ENCODE measurements around the gene USP36. TPM values are rescaled to one million over a fixed set of nuclear protein-coding genes. Genes with fewer than 3 reads are reported as not detected.

USP36 gene
- total RNA-seq, 4 donors from 2014 or later: 6.5 to 102 (median 31.9) TPM

DNA sequence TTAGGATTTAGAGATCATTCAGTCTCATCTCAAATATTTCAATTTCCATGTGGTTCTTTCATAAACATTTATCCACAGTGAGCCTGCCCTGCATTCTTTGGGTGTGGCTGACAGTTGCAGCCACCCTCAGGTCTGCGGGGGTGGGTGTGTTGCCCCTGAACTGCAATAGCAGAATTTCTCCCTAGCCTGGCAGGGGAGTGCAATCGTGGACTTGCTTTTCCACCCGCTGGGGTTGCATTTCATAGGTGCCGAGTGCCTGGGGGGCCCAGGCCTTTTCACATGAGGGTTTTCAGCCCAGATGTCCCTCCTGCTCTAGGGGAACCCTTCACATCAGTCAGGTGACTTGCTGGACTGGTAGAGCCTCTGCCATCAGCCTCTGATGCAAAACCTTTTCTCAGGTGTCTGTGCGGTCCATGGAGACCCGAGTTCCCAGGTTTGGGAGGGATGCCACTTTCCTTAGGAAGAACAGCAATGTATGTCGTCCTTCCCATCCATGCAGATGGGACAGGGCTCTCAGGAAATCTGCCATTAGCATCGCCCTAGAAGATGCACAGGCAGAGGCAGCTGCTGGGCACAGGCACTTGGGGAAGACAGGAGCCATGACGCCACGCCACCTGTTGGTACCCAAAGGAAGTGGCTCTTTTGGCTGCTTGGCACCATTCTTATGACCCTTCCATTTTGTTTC, 2.4 kb upstream of the USP36 start:
- Histone ChIP-seq H3K4me1 (peaks cover 0 to 4% of the 10 kb centered on the region in 2 donors), H3K27me3 (no peaks in the 10 kb centered on the region), H3K36me3 (no peaks in the 10 kb centered on the region), H3K9me3 (no peaks in the 10 kb centered on the region), H3K27ac (no peak overlapping the region), H3K4me3 (no peak overlapping the region)
- TF ChIP-seq, protein P1, sequence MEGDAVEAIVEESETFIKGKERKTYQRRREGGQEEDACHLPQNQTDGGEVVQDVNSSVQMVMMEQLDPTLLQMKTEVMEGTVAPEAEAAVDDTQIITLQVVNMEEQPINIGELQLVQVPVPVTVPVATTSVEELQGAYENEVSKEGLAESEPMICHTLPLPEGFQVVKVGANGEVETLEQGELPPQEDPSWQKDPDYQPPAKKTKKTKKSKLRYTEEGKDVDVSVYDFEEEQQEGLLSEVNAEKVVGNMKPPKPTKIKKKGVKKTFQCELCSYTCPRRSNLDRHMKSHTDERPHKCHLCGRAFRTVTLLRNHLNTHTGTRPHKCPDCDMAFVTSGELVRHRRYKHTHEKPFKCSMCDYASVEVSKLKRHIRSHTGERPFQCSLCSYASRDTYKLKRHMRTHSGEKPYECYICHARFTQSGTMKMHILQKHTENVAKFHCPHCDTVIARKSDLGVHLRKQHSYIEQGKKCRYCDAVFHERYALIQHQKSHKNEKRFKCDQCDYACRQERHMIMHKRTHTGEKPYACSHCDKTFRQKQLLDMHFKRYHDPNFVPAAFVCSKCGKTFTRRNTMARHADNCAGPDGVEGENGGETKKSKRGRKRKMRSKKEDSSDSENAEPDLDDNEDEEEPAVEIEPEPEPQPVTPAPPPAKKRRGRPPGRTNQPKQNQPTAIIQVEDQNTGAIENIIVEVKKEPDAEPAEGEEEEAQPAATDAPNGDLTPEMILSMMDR (IDR thresholded peaks at IDR 0.05): peak in 2 of 4 experiments; percentile 12 to 34
- no peak for TF ChIP-seq POLR2A (IDR thresholded peaks at IDR 0.05)
- intact Hi-C loops (cut with DNase I; ENCODE audit: low total_unique reads): no loop called here
- no peak for DNase-seq

DNA sequence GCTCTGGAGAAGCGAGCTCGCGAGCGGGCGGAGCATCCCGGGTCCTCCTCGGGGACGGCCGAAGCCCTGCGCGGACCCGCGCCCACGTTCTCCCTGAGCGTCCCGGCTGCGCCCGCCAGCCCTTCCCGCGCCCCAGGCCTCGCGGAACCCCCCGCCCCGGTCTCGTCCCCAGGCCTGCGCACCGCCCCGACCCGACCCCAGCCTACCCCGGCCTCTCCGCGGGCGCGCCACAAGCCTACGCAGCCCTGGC, 159 bp downstream of the USP36 start:
- peaks cover 0 to 11% of the 10 kb centered on the region in 2 donors for H3K4me1 ChIP-seq
- H3K27ac ChIP-seq: peak overlapping the region; percentile 89 to 97
- peak overlapping the region; percentile 86 to 95 for H3K4me3 ChIP-seq
- H3K9me3 ChIP-seq: no peaks in the 10 kb centered on the region
- no peak for DNase-seq
- intact Hi-C loops (cut with DNase I; ENCODE audit: low total_unique reads): no loop called here
- TF ChIP-seq POLR2A (IDR thresholded peaks at IDR 0.05): no peak
- TF ChIP-seq, protein P1 (IDR thresholded peaks at IDR 0.05): no peak
- no peaks in the 10 kb centered on the region for H3K36me3 ChIP-seq
- no peaks in the 10 kb centered on the region for H3K27me3 ChIP-seq

DNA sequence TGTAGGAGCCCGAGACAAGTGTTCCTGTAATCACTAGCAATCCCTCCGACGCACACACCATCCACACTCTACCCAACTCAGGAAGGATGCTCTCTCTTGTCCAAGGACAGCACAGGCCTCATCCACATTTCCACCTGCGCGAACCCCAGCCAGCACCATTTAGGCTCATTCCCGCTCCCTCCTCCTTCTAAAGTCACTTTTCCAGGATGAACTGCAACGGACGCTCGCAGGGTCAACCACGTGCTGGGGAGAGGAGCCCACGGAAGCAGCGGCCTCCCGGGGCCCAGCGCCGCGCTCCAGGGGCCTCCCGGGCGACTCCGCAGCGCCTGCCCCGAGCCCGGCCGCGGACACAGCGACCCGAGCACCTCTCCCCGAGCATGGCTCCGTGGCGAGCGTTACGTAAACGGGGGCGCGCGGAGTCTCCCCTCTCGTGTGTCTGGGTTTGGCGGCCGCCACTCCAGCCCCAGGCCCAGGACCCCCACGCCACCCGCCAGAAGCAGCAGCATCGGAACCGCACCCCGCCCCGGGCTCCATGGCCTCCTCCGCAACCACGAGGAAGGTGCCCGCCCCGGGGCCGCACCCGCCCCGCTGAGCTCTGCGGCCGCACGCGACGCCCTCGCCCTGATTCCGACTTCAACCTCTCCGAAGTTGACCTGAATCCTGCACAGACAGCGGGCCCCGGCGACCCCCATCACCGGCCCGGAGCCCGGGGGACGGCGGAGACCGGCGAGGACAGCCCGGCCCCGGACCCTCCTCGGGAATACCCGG, 668 bp downstream of the USP36 start:
- Histone ChIP-seq H3K9me3 (no peaks in the 10 kb centered on the region), H3K27me3 (no peaks in the 10 kb centered on the region), H3K4me1 (peaks cover 0 to 11% of the 10 kb centered on the region in 2 donors), H3K27ac (peak overlapping the region; percentile 89 to 97), H3K36me3 (no peaks in the 10 kb centered on the region), H3K4me3 (peak overlapping the region; percentile 86 to 95)
- intact Hi-C loops (cut with DNase I; ENCODE audit: low total_unique reads): loop anchor here (5.0 kb wide), 1 partner anchor 767 kb away; no protein-coding TSS in a partner anchor
- peak in 1 of 2 donors; percentile 56 for DNase-seq
- TF ChIP-seq, protein P1 (IDR thresholded peaks at IDR 0.05): no peak
- no peak for TF ChIP-seq POLR2A (IDR thresholded peaks at IDR 0.05)

DNA sequence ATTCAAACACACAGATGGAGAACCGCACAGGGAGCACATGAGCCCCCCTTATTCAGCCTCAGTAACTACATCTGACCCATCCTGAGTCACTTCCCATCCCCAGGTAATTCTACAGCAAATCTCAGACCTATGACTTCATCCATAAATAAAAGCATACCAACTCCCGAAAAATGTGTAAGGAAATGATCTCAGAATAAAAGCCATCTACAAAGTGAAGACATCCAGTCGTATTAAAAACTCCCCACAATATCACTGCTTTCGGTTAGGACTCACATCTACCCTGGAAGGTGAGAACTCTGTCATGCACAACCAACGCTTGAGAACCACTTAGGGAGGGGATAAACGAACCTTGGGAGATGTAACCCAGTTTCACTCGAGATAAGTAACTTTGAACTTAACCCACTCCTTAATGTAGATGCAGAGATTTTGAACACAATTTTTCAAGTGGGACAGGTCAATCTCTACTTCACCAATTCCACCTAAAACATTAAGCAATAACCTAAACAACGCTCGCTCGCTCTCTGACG, 1.3 kb downstream of the USP36 start:
- intact Hi-C loops (cut with DNase I; ENCODE audit: low total_unique reads): loop anchor here (5.0 kb wide), 1 partner anchor 768 kb away; no protein-coding TSS in a partner anchor
- Histone ChIP-seq H3K4me1 (peaks cover 0 to 11% of the 10 kb centered on the region in 2 donors), H3K27ac (peak overlapping the region; percentile 89 to 97), H3K36me3 (no peaks in the 10 kb centered on the region), H3K9me3 (no peaks in the 10 kb centered on the region), H3K4me3 (peak overlapping the region; percentile 86 to 95), H3K27me3 (no peaks in the 10 kb centered on the region)
- TF ChIP-seq, protein P1 (IDR thresholded peaks at IDR 0.05): no peak
- no peak for TF ChIP-seq POLR2A (IDR thresholded peaks at IDR 0.05)
- no peak for DNase-seq

DNA sequence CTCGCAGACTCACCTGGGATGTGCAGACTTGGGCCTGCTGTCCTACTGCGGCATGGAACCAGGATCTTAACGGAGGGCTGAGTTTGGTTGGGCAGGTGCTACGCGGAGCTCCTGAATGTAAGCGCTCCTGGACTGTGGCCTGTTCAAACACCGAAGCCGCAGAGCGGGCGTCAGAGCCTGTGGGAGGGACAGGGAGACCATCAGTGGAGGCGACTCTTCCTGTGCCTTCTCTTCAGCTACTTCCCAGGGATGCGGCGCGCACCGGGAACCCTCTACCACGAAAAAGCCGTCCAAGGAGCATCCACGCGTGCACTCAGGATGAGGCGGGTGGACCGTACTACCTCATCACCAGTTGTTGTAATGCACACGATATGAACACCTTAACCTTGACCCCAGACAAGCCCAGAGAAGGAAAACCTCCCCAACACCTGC, 2.0 kb downstream of the USP36 start:
- H3K27ac ChIP-seq: no peak overlapping the region

More for the DNA sequence above, 2.0 kb downstream of the USP36 start:
- peaks cover 0 to 11% of the 10 kb centered on the region in 2 donors for H3K4me1 ChIP-seq
- TF ChIP-seq, protein P1 (IDR thresholded peaks at IDR 0.05): no peak
- TF ChIP-seq POLR2A (IDR thresholded peaks at IDR 0.05): no peak
- H3K36me3 ChIP-seq: no peaks in the 10 kb centered on the region
- no peaks in the 10 kb centered on the region for H3K27me3 ChIP-seq
- no peaks in the 10 kb centered on the region for H3K9me3 ChIP-seq
- intact Hi-C loops (cut with DNase I; ENCODE audit: low total_unique reads): loop anchor here (5.0 kb wide), 1 partner anchor 769 kb away; no protein-coding TSS in a partner anchor
- no peak for DNase-seq
- H3K4me3 ChIP-seq: peak overlapping the region in 1 of 2 donors; percentile 86

Measured in uterus (tissue), 4 donors.